H9 (cell line): Measurements from ENCODE around the gene PRR15. TPM values are rescaled to one million over a fixed set of nuclear protein-coding genes. Genes with fewer than 3 reads are reported as not detected.

ENCODE experiments used
- DNase-seq: peaks from one replicate; pipeline ENCODE4 v3.0.0-alpha.2; 2017
- H2AFZ ChIP-seq: one replicate; pipeline ENCODE4 v1.6.1; 2013; ENCODE audit warnings: mild to moderate bottlenecking, low read length, control low read depth, moderate library complexity
- H2AK5ac ChIP-seq: 2 replicates; pipeline ENCODE4 v1.6.1; 2013; ENCODE audit warnings: low read length, control low read depth, mixed read lengths; ENCODE audit not compliant: insufficient read length
- H2BK120ac ChIP-seq: one replicate; pipeline ENCODE4 v1.6.1; 2013; ENCODE audit warnings: low read depth, mild to moderate bottlenecking, low read length, control low read depth, inconsistent platforms; ENCODE audit not compliant: poor library complexity, severe bottlenecking
- H2BK12ac ChIP-seq: 2 replicates; pipeline ENCODE4 v1.6.1; 2013; ENCODE audit warnings: low read length, control low read depth, mixed read lengths, low read depth; ENCODE audit not compliant: insufficient read length
- H2BK15ac ChIP-seq: 2 replicates; pipeline ENCODE4 v1.6.1; 2013; ENCODE audit warnings: low read depth, low read length, control low read depth
- H2BK20ac ChIP-seq: one replicate; pipeline ENCODE4 v1.6.1; 2013; ENCODE audit warnings: low read depth, mild to moderate bottlenecking, low read length, control low read depth, inconsistent platforms; ENCODE audit not compliant: poor library complexity, severe bottlenecking
- H2BK5ac ChIP-seq: 2 replicates; pipeline ENCODE4 v1.6.1; 2013; ENCODE audit warnings: low read length, control low read depth, mixed read lengths; ENCODE audit not compliant: insufficient read length
- H3K14ac ChIP-seq: 2 replicates; pipeline ENCODE4 v1.6.1; 2013; ENCODE audit warnings: low read length, control low read depth; ENCODE audit not compliant: insufficient read depth
- H3K18ac ChIP-seq: 2 replicates; pipeline ENCODE4 v1.6.1; 2013; ENCODE audit warnings: low read depth, mild to moderate bottlenecking, mixed read lengths, low read length, control low read depth; ENCODE audit not compliant: insufficient read length
- H3K23ac ChIP-seq: 2 replicates; pipeline ENCODE4 v1.6.1; 2013; ENCODE audit warnings: low read length, control low read depth, mixed read lengths, low read depth; ENCODE audit not compliant: insufficient read length
- H3K23me2 ChIP-seq: 2 replicates; pipeline ENCODE4 v1.6.1; 2013; ENCODE audit warnings: low read depth, mild to moderate bottlenecking, mixed read lengths, low read length, control low read depth; ENCODE audit not compliant: insufficient read length, poor library complexity, severe bottlenecking
- H3K27ac ChIP-seq: 2 replicates; pipeline ENCODE4 v1.5.1; 2013; ENCODE audit warnings: low read length, control low read depth, mixed read lengths, low read depth; ENCODE audit not compliant: insufficient read length
- H3K27me3 ChIP-seq: 2 replicates; pipeline ENCODE4 v1.6.1; 2013; ENCODE audit warnings: low read length, control low read depth, inconsistent platforms; ENCODE audit not compliant: insufficient read depth
- H3K4ac ChIP-seq: 2 replicates; pipeline ENCODE4 v1.6.1; 2013; ENCODE audit warnings: low read depth, mild to moderate bottlenecking, control low read depth, inconsistent platforms, low read length, moderate library complexity
- H3K4me1 ChIP-seq: 2 replicates; pipeline ENCODE4 v1.6.1; 2013; ENCODE audit warnings: low read length, control low read depth, inconsistent platforms; ENCODE audit not compliant: insufficient read depth
- H3K4me2 ChIP-seq: 2 replicates; pipeline ENCODE4 v1.6.1; 2013; ENCODE audit warnings: low read length, control low read depth, mixed read lengths; ENCODE audit not compliant: insufficient read length, insufficient read depth
- H3K56ac ChIP-seq: 2 replicates; pipeline ENCODE4 v1.6.1; 2013; ENCODE audit warnings: low read depth, mild to moderate bottlenecking, mixed read lengths, low read length, control low read depth; ENCODE audit not compliant: insufficient read length
- H3K79me1 ChIP-seq: 2 replicates; pipeline ENCODE4 v1.6.1; 2013; ENCODE audit warnings: low read depth, mild to moderate bottlenecking, moderate library complexity, low read length, control low read depth, inconsistent platforms; ENCODE audit not compliant: insufficient read depth, poor library complexity, severe bottlenecking
- H3K79me2 ChIP-seq: 2 replicates; pipeline ENCODE4 v1.6.1; 2013; ENCODE audit warnings: low read length, control low read depth, inconsistent platforms; ENCODE audit not compliant: insufficient read depth
- H3K9ac ChIP-seq: 2 replicates; pipeline ENCODE4 v1.6.1; 2013; ENCODE audit warnings: low read length, control low read depth, mixed read lengths; ENCODE audit not compliant: insufficient read length; ENCODE audit errors: extremely low read depth
- H3K9me3 ChIP-seq: one replicate; pipeline ENCODE4 v1.6.1; 2013; ENCODE audit warnings: low read depth, low read length, inconsistent platforms; ENCODE audit not compliant: control insufficient read depth
- H3T11ph ChIP-seq: one replicate; pipeline ENCODE4 v1.6.1; 2013; ENCODE audit warnings: mild to moderate bottlenecking, low read length, control low read depth, inconsistent platforms
- H4K20me1 ChIP-seq: one replicate; pipeline ENCODE4 v1.6.1; 2013; ENCODE audit not compliant: control insufficient read depth, insufficient read length, insufficient read depth
- H4K5ac ChIP-seq: 2 replicates; pipeline ENCODE4 v1.6.1; 2013; ENCODE audit warnings: low read depth, mild to moderate bottlenecking, mixed read lengths, low read length, control low read depth; ENCODE audit not compliant: insufficient read length
- H4K8ac ChIP-seq: replicated peaks from 2 replicates; pipeline ENCODE4 v1.6.1; 2013; ENCODE audit warnings: low read length, control low read depth, mixed read lengths, low read depth; ENCODE audit not compliant: insufficient read length
- H4K91ac ChIP-seq: 2 replicates; pipeline ENCODE4 v1.6.1; 2013; ENCODE audit warnings: low read depth, mild to moderate bottlenecking, moderate library complexity, mixed read lengths, low read length, control low read depth; ENCODE audit not compliant: insufficient read length
- H3K27ac Mint-ChIP-seq, 3 experiments: 2 replicates in 2 of 3; 3 replicates in 1 of 3; pipeline ENCODE4 v1.8.0; 2020 to 2021; ENCODE audit warnings: mixed read lengths in 3 of 3, mild to moderate bottlenecking in 1 of 3, moderate library complexity in 1 of 3
- H3K27me3 Mint-ChIP-seq: 2 replicates; pipeline ENCODE4 v1.8.0; 2021; ENCODE audit warnings: low read depth, mild to moderate bottlenecking, moderate library complexity, mixed read lengths
- H3K36me3 Mint-ChIP-seq, 3 experiments: 2 replicates in 2 of 3; 3 replicates in 1 of 3; pipeline ENCODE4 v1.8.0; 2020 to 2021; ENCODE audit warnings: low read depth in 3 of 3, mixed read lengths in 3 of 3; ENCODE audit not compliant: insufficient read depth in 1 of 3
- H3K4me1 Mint-ChIP-seq, 2 experiments: 2 replicates each; pipeline ENCODE4 v1.8.0; 2020; ENCODE audit warnings: mixed read lengths in 2 of 2
- H3K4me3 Mint-ChIP-seq, 2 experiments: 2 replicates in 1 of 2; 3 replicates in 1 of 2; pipeline ENCODE4 v1.8.0; 2020 to 2021; ENCODE audit warnings: mild to moderate bottlenecking in 2 of 2, mixed read lengths in 2 of 2, moderate library complexity in 1 of 2
- H3K9me3 Mint-ChIP-seq, 2 experiments: 2 replicates in 1 of 2; 3 replicates in 1 of 2; pipeline ENCODE4 v1.8.0; 2020; ENCODE audit warnings: mild to moderate bottlenecking in 2 of 2, mixed read lengths in 2 of 2, moderate library complexity in 1 of 2
- WGBS: extraction: QIAGEN DNeasy Blood & Tissue Kit; methylation state at CpG from one replicate; pipeline ENCODE4 v1.1.7; 2013; ENCODE audit warnings: missing lambda C conversion rate, low lambda C conversion rate, mixed read lengths; ENCODE audit not compliant: insufficient read length; ENCODE audit errors: extremely low coverage; 5-methylcytosine and 5-hydroxymethylcytosine counted together
- total RNA-seq: library from RNA; stranded (reverse); gene quantifications from 2 replicates; pipeline ENCODE4 v1.2.1, GENCODE V29; 2021
- TF ChIP-seq, protein P1 (sequence below): fragments of 200-600 bp; sonication (generic); conservative IDR thresholded peaks from 3 replicates; pipeline ENCODE4 v1.8.0; 2021; ENCODE audit warnings: antibody characterized with exemption, mild to moderate bottlenecking

Gene PRR15
- total RNA-seq, 1 experiment from 2014 or later, result 15.1 TPM

DNA sequence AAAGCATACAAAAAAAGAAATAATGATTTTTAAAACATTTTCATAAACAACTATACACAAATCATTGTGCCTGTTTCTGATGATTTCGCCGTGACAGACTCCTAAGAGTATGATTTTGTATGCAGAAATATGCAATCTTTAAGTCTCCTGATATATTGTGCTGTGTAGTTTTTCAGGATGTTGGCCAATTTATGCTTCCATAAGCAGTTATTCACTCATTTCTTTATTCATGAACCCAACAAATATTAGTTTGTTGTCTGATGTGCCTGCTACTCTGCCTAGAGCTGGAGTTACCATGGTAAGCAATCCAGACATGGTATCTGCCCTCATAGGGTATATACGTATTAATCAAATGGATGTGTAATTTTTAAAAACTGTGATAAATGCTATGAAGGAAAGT, 40.4 kb downstream of the PRR15 start:
- no peak overlapping the region for H2AFZ ChIP-seq
- no peaks in the 10 kb centered on the region for H3K27me3 Mint-ChIP-seq
- no peak overlapping the region for H2BK15ac ChIP-seq
- no peak overlapping the region for H3K27ac ChIP-seq
- H3K56ac ChIP-seq, result no peak overlapping the region
- H3K4me1 ChIP-seq, result peaks cover 7% of the 10 kb centered on the region; the same call in 1 of the 2 replicates
- H4K8ac ChIP-seq, result no peak overlapping the region
- H3T11ph ChIP-seq, result no peak overlapping the region
- H2BK5ac ChIP-seq, result no peak overlapping the region
- H3K79me2 ChIP-seq, result no peaks in the 10 kb centered on the region
- no peak overlapping the region for H3K27ac Mint-ChIP-seq
- H3K4me3 Mint-ChIP-seq, result no peak overlapping the region
- H3K9me3 Mint-ChIP-seq, result peaks cover 4% of the 10 kb centered on the region in 2 experiments; a peak in 3 of 5 replicates
- H3K4me2 ChIP-seq, result no peak overlapping the region
- H3K27me3 ChIP-seq, result no peaks in the 10 kb centered on the region
- H4K5ac ChIP-seq, result no peak overlapping the region
- H2AK5ac ChIP-seq, result no peak overlapping the region
- peaks cover 25 to 35% of the 10 kb centered on the region in 2 experiments for H3K4me1 Mint-ChIP-seq
- no peak overlapping the region for H3K23ac ChIP-seq
- H2BK120ac ChIP-seq, result no peak overlapping the region
- H3K18ac ChIP-seq, result no peak overlapping the region
- H3K23me2 ChIP-seq, result no peaks in the 10 kb centered on the region
- TF ChIP-seq, protein P1, sequence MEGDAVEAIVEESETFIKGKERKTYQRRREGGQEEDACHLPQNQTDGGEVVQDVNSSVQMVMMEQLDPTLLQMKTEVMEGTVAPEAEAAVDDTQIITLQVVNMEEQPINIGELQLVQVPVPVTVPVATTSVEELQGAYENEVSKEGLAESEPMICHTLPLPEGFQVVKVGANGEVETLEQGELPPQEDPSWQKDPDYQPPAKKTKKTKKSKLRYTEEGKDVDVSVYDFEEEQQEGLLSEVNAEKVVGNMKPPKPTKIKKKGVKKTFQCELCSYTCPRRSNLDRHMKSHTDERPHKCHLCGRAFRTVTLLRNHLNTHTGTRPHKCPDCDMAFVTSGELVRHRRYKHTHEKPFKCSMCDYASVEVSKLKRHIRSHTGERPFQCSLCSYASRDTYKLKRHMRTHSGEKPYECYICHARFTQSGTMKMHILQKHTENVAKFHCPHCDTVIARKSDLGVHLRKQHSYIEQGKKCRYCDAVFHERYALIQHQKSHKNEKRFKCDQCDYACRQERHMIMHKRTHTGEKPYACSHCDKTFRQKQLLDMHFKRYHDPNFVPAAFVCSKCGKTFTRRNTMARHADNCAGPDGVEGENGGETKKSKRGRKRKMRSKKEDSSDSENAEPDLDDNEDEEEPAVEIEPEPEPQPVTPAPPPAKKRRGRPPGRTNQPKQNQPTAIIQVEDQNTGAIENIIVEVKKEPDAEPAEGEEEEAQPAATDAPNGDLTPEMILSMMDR, result no peak
- H4K91ac ChIP-seq, result no peak overlapping the region
- no peak overlapping the region for H2BK20ac ChIP-seq
- H3K4ac ChIP-seq, result no peak overlapping the region
- H3K9me3 ChIP-seq, result no peaks in the 10 kb centered on the region
- H3K79me1 ChIP-seq, result no peaks in the 10 kb centered on the region
- WGBS, result no CpG with 5 or more reads among the region's 3 CpGs
- H3K9ac ChIP-seq, result no peak overlapping the region
- DNase-seq, result no peak
- H2BK12ac ChIP-seq, result no peak overlapping the region
- H3K36me3 Mint-ChIP-seq, result peaks cover 0 to 5% (median 3%) of the 10 kb centered on the region in 3 experiments; a peak in 3 of 7 replicates
- no peak overlapping the region for H3K14ac ChIP-seq
- H4K20me1 ChIP-seq, result no peaks in the 10 kb centered on the region
